ENCODE measurements around the gene SLC24A3.

- TF ChIP-seq POLR2A (IDR thresholded peaks at IDR 0.05) (no peak), CTCF (IDR thresholded peaks at IDR 0.05) (peak in 1 of 4 experiments; percentile 13)
Observed at GRCh38 chr20:19758501-19759331, 546.3 kb downstream of the SLC24A3 start.
